Parathyroid adenoma (tissue), 2 donors: Measurements from ENCODE around the gene LIG4.

Source experiments
- H2AFZ ChIP-seq: fragments of 300-600 bp; sonication (generic); one replicate; pipeline ENCODE4 v1.7.0; 2017; ENCODE audit warnings: antibody characterized with exemption, mild to moderate bottlenecking
- H3K27ac ChIP-seq: fragments of 300-600 bp; sonication (generic); one replicate; pipeline ENCODE4 v1.7.0; 2017
- H3K27me3 ChIP-seq: fragments of 300-600 bp; sonication (generic); one replicate; pipeline ENCODE4 v1.7.0; 2017; ENCODE audit warnings: low read length; ENCODE audit not compliant: control insufficient read depth, insufficient read depth
- H3K36me3 ChIP-seq: fragments of 300-600 bp; sonication (generic); one replicate; pipeline ENCODE4 v1.7.0; 2017; ENCODE audit warnings: low read length; ENCODE audit not compliant: control insufficient read depth, insufficient read depth
- H3K4me1 ChIP-seq: fragments of 300-600 bp; sonication (generic); one replicate; pipeline ENCODE4 v1.7.0; 2017; ENCODE audit warnings: control low read depth
- H3K4me2 ChIP-seq: fragments of 300-600 bp; sonication (generic); one replicate; pipeline ENCODE4 v1.7.0; 2017; ENCODE audit warnings: low read length
- H3K4me3 ChIP-seq: fragments of 300-600 bp; sonication (generic); one replicate; pipeline ENCODE4 v1.7.0; 2017; ENCODE audit warnings: low read depth, low read length
- H3K79me2 ChIP-seq: fragments of 300-600 bp; sonication (generic); one replicate; pipeline ENCODE4 v1.7.0; 2017; ENCODE audit warnings: control low read depth
- H3K9ac ChIP-seq: fragments of 300-600 bp; sonication (generic); one replicate; pipeline ENCODE4 v1.7.0; 2017; ENCODE audit warnings: mild to moderate bottlenecking
- H3K9me3 ChIP-seq: fragments of 300-600 bp; sonication (generic); one replicate; pipeline ENCODE4 v1.7.0; 2017; ENCODE audit warnings: low read length; ENCODE audit not compliant: control insufficient read depth
- CTCF ChIP-seq: fragments of 300-600 bp; sonication (generic); IDR thresholded peaks from one replicate; pipeline ENCODE4 v1.7.0; 2017; ENCODE audit warnings: antibody characterized with exemption, mild to moderate bottlenecking
- donor health status: primary hyperparathyroidism.

LIG4 gene

DNA sequence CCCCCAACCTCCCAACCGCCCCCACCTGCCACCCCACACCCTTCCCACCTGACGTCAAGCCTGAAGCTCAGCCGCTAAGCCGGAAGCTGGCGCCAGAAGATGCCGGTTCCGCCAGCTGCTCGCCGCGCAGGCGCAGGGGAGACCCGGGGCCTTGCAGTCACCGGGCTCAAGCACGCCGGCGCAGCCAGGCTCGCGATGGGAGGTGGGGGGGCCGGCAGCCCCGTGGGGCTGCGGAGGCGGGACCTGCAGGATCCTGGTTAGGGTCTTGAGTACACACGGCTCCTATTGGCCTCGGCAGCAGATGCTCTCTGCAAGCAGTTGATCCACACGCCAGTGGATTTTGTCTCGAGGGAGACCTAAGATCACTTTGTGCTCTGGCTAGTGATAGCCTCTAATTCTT, at the start of gene LIG4:
TSS of gene LIG4 (minus strand) at position 101 of the 400 bp plus-strand sequence. CDS start 4,268 bp downstream, outside the sequence.
- Histone ChIP-seq H3K9me3 (peaks cover under 1% of the 10 kb centered on the region), H3K4me2 (peak within 1 kb of the TSS; percentile 72), H3K79me2 (peaks cover 6% of the 10 kb centered on the region), H3K36me3 (no peaks in the 10 kb centered on the region), H3K4me3 (peak within 1 kb of the TSS; percentile 56), H3K9ac (no peak within 1 kb of the TSS), H2AFZ (peak within 1 kb of the TSS; percentile 74), H3K27me3 (no peaks in the 10 kb centered on the region), H3K27ac (peak within 1 kb of the TSS; percentile 64), H3K4me1 (peaks cover 3% of the 10 kb centered on the region)
- TF ChIP-seq CTCF, result no peak

GRCh38 chr13:108263621-108264355, 48.5 kb upstream of the LIG4 start:
- H3K9me3 ChIP-seq, result no peaks in the 10 kb centered on the region
- no peaks in the 10 kb centered on the region for H3K36me3 ChIP-seq
- H3K4me3 ChIP-seq, result no peak overlapping the region
- H3K9ac ChIP-seq, result no peak overlapping the region
- TF ChIP-seq CTCF, result no peak
- no peaks in the 10 kb centered on the region for H3K79me2 ChIP-seq
- no peak overlapping the region for H2AFZ ChIP-seq
- no peaks in the 10 kb centered on the region for H3K4me1 ChIP-seq
- H3K4me2 ChIP-seq, result no peak overlapping the region
- H3K27me3 ChIP-seq, result no peaks in the 10 kb centered on the region
- no peak overlapping the region for H3K27ac ChIP-seq

DNA sequence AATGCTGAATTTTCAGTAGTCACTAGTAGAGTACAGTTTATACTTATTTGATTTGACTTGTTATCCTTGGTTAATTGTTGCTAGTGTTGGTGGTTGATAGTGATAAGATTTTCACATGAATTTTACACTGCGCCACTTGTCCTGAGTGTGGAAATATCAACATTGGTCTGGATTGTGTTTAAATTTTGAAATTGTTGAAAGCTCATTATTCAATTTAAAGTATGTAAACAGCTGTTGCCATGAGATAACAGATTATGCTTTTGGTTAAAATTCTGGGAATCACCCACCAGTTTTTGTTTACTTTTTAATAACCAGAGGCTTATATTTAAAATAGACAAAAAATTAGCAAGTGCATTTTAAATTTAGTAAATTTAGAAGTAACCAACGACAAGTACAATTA, 41.9 kb upstream of the LIG4 start:
- Histone ChIP-seq H3K4me1 (no peaks in the 10 kb centered on the region), H3K9ac (no peak overlapping the region), H2AFZ (no peak overlapping the region), H3K27me3 (no peaks in the 10 kb centered on the region), H3K4me2 (no peak overlapping the region), H3K27ac (no peak overlapping the region), H3K79me2 (no peaks in the 10 kb centered on the region), H3K9me3 (no peaks in the 10 kb centered on the region), H3K36me3 (no peaks in the 10 kb centered on the region), H3K4me3 (no peak overlapping the region)
- TF ChIP-seq CTCF, result no peak

- no peaks in the 10 kb centered on the region for H3K79me2 ChIP-seq
- no peak overlapping the region for H2AFZ ChIP-seq
- no peaks in the 10 kb centered on the region for H3K27me3 ChIP-seq
- no peaks in the 10 kb centered on the region for H3K36me3 ChIP-seq
- no peak overlapping the region for H3K27ac ChIP-seq
- no peaks in the 10 kb centered on the region for H3K9me3 ChIP-seq
- no peak for TF ChIP-seq CTCF
- no peak overlapping the region for H3K4me2 ChIP-seq
- no peak overlapping the region for H3K9ac ChIP-seq
- no peaks in the 10 kb centered on the region for H3K4me1 ChIP-seq
- H3K4me3 ChIP-seq, result no peak overlapping the region
Observed at GRCh38 chr13:108249150-108249549, 33.8 kb upstream of the LIG4 start.

DNA sequence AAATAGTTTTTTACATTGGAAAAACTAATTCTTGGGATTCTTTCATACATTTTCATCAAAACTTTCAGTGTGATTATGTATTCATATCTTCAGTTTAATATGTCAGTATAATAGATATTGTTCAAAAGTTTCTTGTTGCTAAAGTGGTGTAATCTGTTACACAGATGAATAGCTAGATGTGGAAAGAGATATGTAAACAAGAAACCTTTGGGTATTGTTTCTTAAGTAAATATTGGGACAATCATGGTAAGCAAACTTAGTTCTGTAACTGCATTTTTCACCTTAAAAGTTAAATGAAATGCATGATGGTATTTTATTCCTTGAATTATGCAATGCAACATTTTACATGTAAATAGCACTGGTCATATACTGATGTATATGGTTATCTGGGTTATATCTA, 15.0 kb upstream of the LIG4 start:
- TF ChIP-seq CTCF, result no peak
- Histone ChIP-seq H3K79me2 (no peaks in the 10 kb centered on the region), H3K4me1 (no peaks in the 10 kb centered on the region), H3K27me3 (no peaks in the 10 kb centered on the region), H3K27ac (no peak overlapping the region), H3K4me2 (no peak overlapping the region), H3K36me3 (no peaks in the 10 kb centered on the region), H3K9me3 (no peaks in the 10 kb centered on the region), H3K4me3 (no peak overlapping the region), H2AFZ (no peak overlapping the region), H3K9ac (no peak overlapping the region)
